ENCODE measurements around the gene DLG2. TPM values are rescaled to one million over a fixed set of nuclear protein-coding genes. Genes with fewer than 3 reads are reported as not detected.

The DLG2 gene
- total and polyA plus RNA-seq, 7 donors = 0.23 to 5.3 (median 3.4) TPM

GRCh38 chr11:85647078-85647477 lies 19.9 kb upstream of the DLG2 start:
- WGBS, 3 donors = 28 to 34% (median 29%) methylated on average over 2 of the region's 2 CpGs
- Histone ChIP-seq H3K27ac (peak overlapping the region; percentile 87), H3K4me1 (peaks cover 33% of the 10 kb centered on the region), H3K36me3 (ENCODE audit: insufficient read depth in 1 of 2, low read depth in 1 of 2) (peaks cover 0 to 10% of the 10 kb centered on the region in 2 donors), H3K27me3 (ENCODE audit: insufficient read depth in 3 of 3, low read length in 2 of 3) (no peaks in the 10 kb centered on the region), H3K4me3 (peak overlapping the region; percentile 78), H3K9me3 (no peaks in the 10 kb centered on the region)
- TF ChIP-seq CTCF (IDR thresholded peaks at IDR 0.05) = no peak
- ATAC-seq (peak in 1 of 4 donors; percentile 22), DNase-seq (no peak)
- intact Hi-C loops (cut with DNase I) = loop anchor here (2.0 to 10.0 kb wide), 2 partner anchors 16 to 52 kb away; no protein-coding TSS in a partner anchor

GRCh38 chr11:85643191-85643614 lies 16.1 kb upstream of the DLG2 start:
- TF ChIP-seq CTCF (IDR thresholded peaks at IDR 0.05) = no peak
- H3K27me3 ChIP-seq (ENCODE audit: insufficient read depth in 3 of 3, low read length in 2 of 3) = no peaks in the 10 kb centered on the region
- H3K4me3 ChIP-seq = no peak overlapping the region
- H3K9me3 ChIP-seq = no peaks in the 10 kb centered on the region
- ATAC-seq = no peak
- 18 to 25% (median 22%) methylated on average over 2 of the region's 2 CpGs for WGBS, 3 donors
- peaks cover 17% of the 10 kb centered on the region for H3K4me1 ChIP-seq
- intact Hi-C loops (cut with DNase I) = loop anchor here in 1 of 2 donors (10.0 kb wide), 1 partner anchor 48 kb away; no protein-coding TSS in a partner anchor
- H3K36me3 ChIP-seq (ENCODE audit: insufficient read depth in 1 of 2, low read depth in 1 of 2) = peaks cover 0 to 5% of the 10 kb centered on the region in 2 donors
- no peak overlapping the region for H3K27ac ChIP-seq
- DNase-seq = no peak

- WGBS, 3 donors = 57 to 88% (median 80%) methylated on average over 3 of the region's 3 CpGs
- peaks cover 3 to 72% of the 10 kb centered on the region in 2 donors for H3K36me3 ChIP-seq (ENCODE audit: insufficient read depth in 1 of 2, low read depth in 1 of 2)
- ATAC-seq = no peak
These were observed 7.6 kb upstream of the DLG2 start for GRCh38 chr11:85634747-85635146.

GRCh38 chr11:85628771-85629341 lies 1.7 kb upstream of the DLG2 start:
- Histone ChIP-seq H3K4me1 (peaks cover 28% of the 10 kb centered on the region), H3K27me3 (ENCODE audit: insufficient read depth in 3 of 3, low read length in 2 of 3) (no peaks in the 10 kb centered on the region), H3K4me3 (peak overlapping the region; percentile 89), H3K36me3 (ENCODE audit: insufficient read depth in 1 of 2, low read depth in 1 of 2) (peaks cover 0 to 24% of the 10 kb centered on the region in 2 donors), H3K9me3 (no peaks in the 10 kb centered on the region), H3K27ac (peak overlapping the region; percentile 86)
- intact Hi-C loops (cut with DNase I) = loop anchor here (1.0 to 5.0 kb wide), 2 partner anchors 33 to 35 kb away; no protein-coding TSS in a partner anchor
- WGBS, 3 donors = 0 to 2% (median 2%) methylated on average over 13 of the region's 13 CpGs
- TF ChIP-seq CTCF (IDR thresholded peaks at IDR 0.05) = no peak
- ATAC-seq (peak in 3 of 4 donors; percentile 5 to 22 (median 10)), DNase-seq (no peak)

More at GRCh38 chr11:85634747-85635146, 7.6 kb upstream of the DLG2 start:
- H3K27ac ChIP-seq = no peak overlapping the region
- intact Hi-C loops (cut with DNase I) = no loop called here
- peaks cover 6% of the 10 kb centered on the region for H3K4me1 ChIP-seq
- no peak for TF ChIP-seq CTCF (IDR thresholded peaks at IDR 0.05)
- no peak overlapping the region for H3K4me3 ChIP-seq
- no peaks in the 10 kb centered on the region for H3K27me3 ChIP-seq (ENCODE audit: insufficient read depth in 3 of 3, low read length in 2 of 3)
- no peak for DNase-seq
- no peaks in the 10 kb centered on the region for H3K9me3 ChIP-seq
